A673 (cell line): ENCODE results near the gene APIP.

Experiments used
- EZH2 ChIP-seq: fragments of 200-600 bp; sonication (generic); IDR thresholded peaks from 2 replicates; pipeline ENCODE4 v1.6.1; 2017; ENCODE audit warnings: borderline replicate concordance, low read depth, mild to moderate bottlenecking, mixed read lengths, antibody characterized with exemption, low read length; ENCODE audit not compliant: poor library complexity, severe bottlenecking
- TF ChIP-seq, protein P1 (sequence below): fragments of 300-800, 200-600 bp; sonication (generic); conservative IDR thresholded peaks from 2 replicates; pipeline ENCODE4 v1.5.1; 2017; ENCODE audit warnings: low read depth, mild to moderate bottlenecking, antibody characterized with exemption, low read length, moderate library complexity, mixed read lengths

- TF ChIP-seq, protein P1, sequence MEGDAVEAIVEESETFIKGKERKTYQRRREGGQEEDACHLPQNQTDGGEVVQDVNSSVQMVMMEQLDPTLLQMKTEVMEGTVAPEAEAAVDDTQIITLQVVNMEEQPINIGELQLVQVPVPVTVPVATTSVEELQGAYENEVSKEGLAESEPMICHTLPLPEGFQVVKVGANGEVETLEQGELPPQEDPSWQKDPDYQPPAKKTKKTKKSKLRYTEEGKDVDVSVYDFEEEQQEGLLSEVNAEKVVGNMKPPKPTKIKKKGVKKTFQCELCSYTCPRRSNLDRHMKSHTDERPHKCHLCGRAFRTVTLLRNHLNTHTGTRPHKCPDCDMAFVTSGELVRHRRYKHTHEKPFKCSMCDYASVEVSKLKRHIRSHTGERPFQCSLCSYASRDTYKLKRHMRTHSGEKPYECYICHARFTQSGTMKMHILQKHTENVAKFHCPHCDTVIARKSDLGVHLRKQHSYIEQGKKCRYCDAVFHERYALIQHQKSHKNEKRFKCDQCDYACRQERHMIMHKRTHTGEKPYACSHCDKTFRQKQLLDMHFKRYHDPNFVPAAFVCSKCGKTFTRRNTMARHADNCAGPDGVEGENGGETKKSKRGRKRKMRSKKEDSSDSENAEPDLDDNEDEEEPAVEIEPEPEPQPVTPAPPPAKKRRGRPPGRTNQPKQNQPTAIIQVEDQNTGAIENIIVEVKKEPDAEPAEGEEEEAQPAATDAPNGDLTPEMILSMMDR, result no peak
- TF ChIP-seq EZH2, result no peak
Measured at GRCh38 chr11:34957606-34958005, 41.4 kb upstream of the APIP start.
